H1 (cell line): ENCODE measurements around the gene NIN. TPM values are rescaled to one million over a fixed set of nuclear protein-coding genes. Genes with fewer than 3 reads are reported as not detected.

Experiments
- CTCF ChIA-PET: fragments of 300-600 bp; sonication (Branson Sonifier 250); formaldehyde crosslinking; loops from one replicate; lab custom pipeline; 2021; ENCODE audit not compliant: partially characterized antibody; lab: Charles Lee
- POLR2A ChIA-PET: fragments of 300-600 bp; sonication (Branson Sonifier 250); formaldehyde crosslinking; loops from one replicate; lab custom pipeline; 2021; ENCODE audit warnings: inconsistent platforms; ENCODE audit not compliant: partially characterized antibody; lab: Charles Lee
- DNase-seq, 2 experiments: peaks; one replicate each; pipeline versions ENCODE4 v3.0.0 to v3.0.0-alpha.2; 2010 to 2022; ENCODE audit warnings: low spot score in 2 of 2, low read depth in 1 of 2, mixed read lengths in 1 of 2
- FAIRE-seq: peaks from 2 replicates; lab custom pipeline; 2011; peaks lifted over from hg19 to GRCh38; lab: Jason Lieb, UNC
- H2AFZ ChIP-seq: 2 replicates; pipeline ENCODE4 v1.8.1; 2012; ENCODE audit warnings: low read length, inconsistent platforms
- H2AK5ac ChIP-seq: 2 replicates; pipeline ENCODE4 v1.6.1; 2013; ENCODE audit warnings: low read depth, low read length
- H2BK120ac ChIP-seq: replicated peaks from 2 replicates; pipeline ENCODE3; 2013; ENCODE audit warnings: low read depth, low read length, inconsistent platforms
- H2BK12ac ChIP-seq: 2 replicates; pipeline ENCODE4 v1.6.1; 2013; ENCODE audit warnings: low read depth, low read length
- H2BK15ac ChIP-seq: 2 replicates; pipeline ENCODE4 v1.6.1; 2013; ENCODE audit warnings: low read length
- H2BK20ac ChIP-seq: 2 replicates; pipeline ENCODE4 v1.6.1; 2013; ENCODE audit warnings: low read length
- H2BK5ac ChIP-seq: 2 replicates; pipeline ENCODE4 v1.6.1; 2013; ENCODE audit warnings: low read depth, low read length
- H3K14ac ChIP-seq: 2 replicates; pipeline ENCODE4 v1.6.1; 2013; ENCODE audit warnings: inconsistent platforms; ENCODE audit not compliant: insufficient read length
- H3K18ac ChIP-seq: 2 replicates; pipeline ENCODE4 v1.6.1; 2013; ENCODE audit warnings: low read length; ENCODE audit errors: extremely low read depth
- H3K23ac ChIP-seq: 2 replicates; pipeline ENCODE4 v1.6.1; 2013; ENCODE audit warnings: inconsistent platforms; ENCODE audit not compliant: insufficient read length
- H3K23me2 ChIP-seq: 2 replicates; pipeline ENCODE4 v1.6.1; 2013; ENCODE audit warnings: low read depth, low read length
- H3K27ac ChIP-seq: 2 replicates; pipeline ENCODE4 v1.6.1; 2011; ENCODE audit warnings: low read depth, low read length, inconsistent platforms
- H3K27me3 ChIP-seq, 4 experiments: replicated peaks in 1 of 4; 1 replicate in 1 of 4; 2 replicates in 3 of 4; pipeline versions ENCODE4 v1.6.1 to v1.8.1; 2011 to 2013; ENCODE audit warnings: low read length in 3 of 4, mild to moderate bottlenecking in 3 of 4, inconsistent platforms in 2 of 4, mixed read lengths in 2 of 4, moderate library complexity in 1 of 4; ENCODE audit not compliant: control insufficient read depth in 3 of 4, insufficient read depth in 3 of 4; ENCODE audit errors: extremely low read depth in 1 of 4
- H3K36me3 ChIP-seq, 4 experiments: 2 replicates each; pipeline versions ENCODE4 v1.6.1 to v1.8.1; 2011 to 2013; ENCODE audit warnings: mild to moderate bottlenecking in 4 of 4, low read length in 3 of 4, moderate library complexity in 2 of 4, control low read depth in 1 of 4, inconsistent platforms in 1 of 4; ENCODE audit not compliant: insufficient read depth in 4 of 4, control insufficient read depth in 2 of 4
- H3K4ac ChIP-seq: replicated peaks from 2 replicates; pipeline ENCODE3; 2013; ENCODE audit warnings: low read length, low read depth, mixed read lengths, inconsistent platforms; ENCODE audit not compliant: insufficient read length
- H3K4me1 ChIP-seq, 4 experiments: replicated peaks in 1 of 4; 1 replicate in 1 of 4; 2 replicates in 3 of 4; pipeline versions ENCODE4 v1.6.1 to v1.8.1; 2011 to 2013; ENCODE audit warnings: low read length in 3 of 4, inconsistent platforms in 2 of 4, mixed read lengths in 1 of 4; ENCODE audit not compliant: insufficient read depth in 4 of 4, control insufficient read depth in 3 of 4
- H3K4me2 ChIP-seq, 2 experiments: 2 replicates each; pipeline versions ENCODE4 v1.6.1 to v1.8.1; 2011 to 2013; ENCODE audit warnings: low read depth in 2 of 2, low read length in 2 of 2, control low read depth in 1 of 2, inconsistent platforms in 1 of 2, mild to moderate bottlenecking in 1 of 2; ENCODE audit not compliant: insufficient read depth in 1 of 2
- H3K4me3 ChIP-seq, 4 experiments: fragments of 200-600, 300-600 bp in 1 of 4; sonication (generic), shearing (Covaris generic), sonication (Bioruptor Twin) in 1 of 4; 2 replicates each; pipeline versions ENCODE4 v1.5.1 to v1.8.1; 2011 to 2016; ENCODE audit warnings: low read length in 4 of 4, low read depth in 3 of 4, control low read depth in 2 of 4, inconsistent platforms in 2 of 4, mild to moderate bottlenecking in 2 of 4, mixed read lengths in 1 of 4, moderate library complexity in 1 of 4; ENCODE audit not compliant: insufficient read depth in 2 of 4; ENCODE audit errors: extremely low read depth in 1 of 4
- H3K56ac ChIP-seq: replicated peaks from 2 replicates; pipeline ENCODE3; 2013; ENCODE audit warnings: low read depth, mild to moderate bottlenecking, mixed read lengths, low read length, inconsistent platforms; ENCODE audit not compliant: insufficient read length
- H3K79me1 ChIP-seq: 2 replicates; pipeline ENCODE4 v1.6.1; 2013; ENCODE audit warnings: low read depth, low read length, control low read depth
- H3K79me2 ChIP-seq, 2 experiments: 2 replicates each; pipeline versions ENCODE4 v1.6.1 to v1.8.1; 2012 to 2013; ENCODE audit warnings: low read length in 2 of 2, mild to moderate bottlenecking in 2 of 2, inconsistent platforms in 1 of 2; ENCODE audit not compliant: insufficient read depth in 2 of 2, control insufficient read depth in 1 of 2
- H3K9ac ChIP-seq, 4 experiments: replicated peaks in 1 of 4; 1 replicate in 1 of 4; 2 replicates in 3 of 4; pipeline versions ENCODE4 v1.6.1 to v1.8.1; 2011 to 2013; ENCODE audit warnings: low read depth in 3 of 4, low read length in 3 of 4, control low read depth in 2 of 4, mild to moderate bottlenecking in 2 of 4, moderate library complexity in 2 of 4, inconsistent platforms in 1 of 4; ENCODE audit errors: extremely low read depth in 1 of 4
- H3K9me3 ChIP-seq, 2 experiments: 2 replicates each; pipeline versions ENCODE4 v1.6.1 to v1.8.1; 2012 to 2013; ENCODE audit warnings: mild to moderate bottlenecking in 2 of 2, moderate library complexity in 2 of 2, control low read depth in 1 of 2, inconsistent platforms in 1 of 2, low read depth in 1 of 2, low read length in 1 of 2, mixed read lengths in 1 of 2; ENCODE audit not compliant: insufficient read depth in 2 of 2
- H4K20me1 ChIP-seq, 2 experiments: replicated peaks in 1 of 2; 2 replicates each; pipeline versions ENCODE3 to v1.8.1; 2011 to 2013; ENCODE audit warnings: inconsistent platforms in 2 of 2, low read length in 2 of 2, mild to moderate bottlenecking in 1 of 2; ENCODE audit not compliant: insufficient read depth in 2 of 2, control insufficient read depth in 1 of 2
- H4K5ac ChIP-seq: 2 replicates; pipeline ENCODE4 v1.6.1; 2013; ENCODE audit warnings: low read length, low read depth, mixed read lengths, inconsistent platforms; ENCODE audit not compliant: insufficient read length
- H4K8ac ChIP-seq: 2 replicates; pipeline ENCODE4 v1.8.0; 2013; ENCODE audit warnings: mild to moderate bottlenecking, moderate library complexity, low read length, inconsistent platforms; ENCODE audit not compliant: insufficient read depth; ENCODE audit errors: extremely low read depth
- H4K91ac ChIP-seq: replicated peaks from 2 replicates; pipeline ENCODE3; 2013; ENCODE audit warnings: low read length, mixed read lengths, inconsistent platforms; ENCODE audit not compliant: insufficient read length
- BCL11A ChIP-seq, 2 experiments: IDR thresholded peaks; one replicate each; pipeline ENCODE4 v1.6.1; 2011; ENCODE audit warnings: low read depth in 2 of 2, low read length in 2 of 2, mild to moderate bottlenecking in 2 of 2
- CBX8 ChIP-seq: fragments of 300-800, 300-1000 bp; sonication (generic); IDR thresholded peaks from 2 replicates; pipeline ENCODE4 v1.7.1; 2016; ENCODE audit warnings: low read depth, low read length, borderline replicate concordance
- CEBPB ChIP-seq: IDR thresholded peaks from 2 replicates; pipeline ENCODE4 v1.6.1; 2012; ENCODE audit warnings: low read depth, low read length
- FOSL1 ChIP-seq: IDR thresholded peaks from 2 replicates; pipeline ENCODE4 v1.6.1; 2011; ENCODE audit warnings: mild to moderate bottlenecking, low read depth, low read length, moderate library complexity; ENCODE audit not compliant: insufficient read depth
- KDM4A ChIP-seq: IDR thresholded peaks from one replicate; pipeline ENCODE4 v1.7.1; 2012; ENCODE audit warnings: low read depth, mild to moderate bottlenecking, moderate library complexity, low read length, inconsistent platforms; ENCODE audit not compliant: severe bottlenecking
- KDM5A ChIP-seq: fragments of 200-600 bp; IDR thresholded peaks from 2 replicates; pipeline ENCODE4 v1.7.1; 2012; ENCODE audit warnings: mild to moderate bottlenecking, low read length, inconsistent platforms, mixed read lengths
- POLR2A ChIP-seq, 2 experiments: IDR thresholded peaks; 1 replicate in 1 of 2; 2 replicates in 1 of 2; pipeline ENCODE4 v1.6.1; 2011; ENCODE audit warnings: low read depth in 2 of 2, low read length in 2 of 2, mild to moderate bottlenecking in 2 of 2; ENCODE audit errors: control extremely low read depth in 1 of 2
- SAP30 ChIP-seq: fragments of 300-600 bp; sonication (generic); IDR thresholded peaks from 2 replicates; pipeline ENCODE4 v1.7.1; 2012; ENCODE audit warnings: low read length, moderate library complexity, mild to moderate bottlenecking, inconsistent platforms; ENCODE audit not compliant: insufficient read depth, insufficient replicate concordance
- TAF1 ChIP-seq: IDR thresholded peaks from 2 replicates; pipeline ENCODE4 v1.6.1; 2011; ENCODE audit warnings: mild to moderate bottlenecking, low read depth, low read length
- WGBS, 2 experiments: shearing (Covaris generic) in 1 of 2; methylation state at CpG; one replicate each; pipeline versions ENCODE4 v1.1.6 to v1.1.7; 2013 to 2015; ENCODE audit warnings: low lambda C conversion rate in 2 of 2, mixed read lengths in 2 of 2, inconsistent platforms in 1 of 2, low coverage in 1 of 2, missing lambda C conversion rate in 1 of 2; ENCODE audit not compliant: insufficient replicate concordance in 2 of 2, insufficient coverage in 1 of 2, insufficient read length in 1 of 2; ENCODE audit errors: extremely low coverage in 1 of 2, missing lambda C conversion rate in 1 of 2; 5-methylcytosine and 5-hydroxymethylcytosine counted together
- polyA plus RNA-seq, 7 experiments: library from polyadenylated mRNA; depleted of rRNA in 3 of 7; stranded (reverse) in 5 of 7; unstranded in 2 of 7; fragments of >200 nt in 5 of 7; fragments of 200-250 nt in 2 of 7; gene quantifications; 1 replicate in 5 of 7; 2 replicates in 1 of 7; 4 replicates in 1 of 7; pipeline versions ENCODE4 v1.2.1 to v1.2.3, GENCODE V29; 2011 to 2013; ENCODE audit warnings: missing spikeins in 2 of 7, mixed read lengths in 2 of 7
- total RNA-seq: library from RNA; stranded (reverse); fragmentation: NEBNext Ultra II Directional; extraction: Animal tissue kit (Norgen Biotek cat#: 25700); gene quantifications from 2 replicates; pipeline ENCODE4 v1.2.1, GENCODE V29; 2021

The NIN gene
- total and polyA plus RNA-seq, 2 of the 8 experiments (the other 6 are each of a cell fraction or from before 2014, with no cell fraction given) = 3.2 to 21.3 TPM

- 92% methylated on average over 1 of the region's 1 CpG; no CpG with 5 or more reads in 1 of the 2 experiments for WGBS, 2 experiments
- Histone ChIP-seq H2AK5ac (no peak overlapping the region), H2AFZ (no peak overlapping the region), H4K20me1 (no peaks in the 10 kb centered on the region), H3K9ac (no peak overlapping the region), H3K79me2 (no peaks in the 10 kb centered on the region), H3K27ac (no peak overlapping the region), H3K4ac (no peak overlapping the region), H3K14ac (no peak overlapping the region), H2BK20ac (no peak overlapping the region), H3K23ac (no peak overlapping the region), H3K23me2 (no peaks in the 10 kb centered on the region), H3K56ac (no peak overlapping the region), H3K27me3 (peaks cover 0 to 1% (median 0%) of the 10 kb centered on the region in 4 experiments; a peak in 1 of 7 replicates)
- CTCF ChIA-PET = interaction anchor here (1.4 kb wide), 1 partner anchor 16 kb away, joined by 4 read pairs; no protein-coding TSS in a partner anchor
- no peak for DNase-seq
- TF ChIP-seq POLR2A (IDR thresholded peaks at IDR 0.05; ENCODE audit: control extremely low read depth in 1 of 2, low read depth in 2 of 2, low read length in 2 of 2) (no peak), FOSL1 (no peak), CEBPB (no peak), TAF1 (no peak), BCL11A (IDR thresholded peaks at IDR 0.05; ENCODE audit: low read depth in 2 of 2, low read length in 2 of 2) (no peak), KDM4A (no peak), CBX8 (no peak), KDM5A (no peak), SAP30 (no peak)
- TF ChIP-seq, all 59 proteins: peak for 0
- H4K8ac ChIP-seq = no peak overlapping the region
- POLR2A ChIA-PET = no interaction called here
- H2BK15ac ChIP-seq = no peak overlapping the region
- no peak overlapping the region for H3K4me2 ChIP-seq
- no peak overlapping the region for H3K18ac ChIP-seq
- H2BK120ac ChIP-seq = no peak overlapping the region
- no peak overlapping the region for H2BK12ac ChIP-seq
- H3K4me3 ChIP-seq = no peak overlapping the region
- no peak overlapping the region for H4K5ac ChIP-seq
- no peaks in the 10 kb centered on the region for H3K9me3 ChIP-seq
- no peaks in the 10 kb centered on the region for H3K79me1 ChIP-seq
- FAIRE-seq = no peak
- H4K91ac ChIP-seq = no peak overlapping the region
- peaks cover 0 to 26% (median 7%) of the 10 kb centered on the region in 4 experiments; a peak in 4 of 8 replicates for H3K36me3 ChIP-seq
- H3K4me1 ChIP-seq = no peaks in the 10 kb centered on the region
- H2BK5ac ChIP-seq = no peak overlapping the region
Measured at GRCh38 chr14:50750323-50750722, 80.6 kb downstream of the NIN start.
